Activated naive CD4-positive, alpha-beta T cell treated with anti-CD3 and anti-CD28 coated beads, Interleukin-2, amount 50 U/mL, for 24 hours (primary cell): ENCODE data around the gene CEACAM4.
A peak's percentile ranks its signal among the peaks of the same experiment; 100 is the strongest.
"Not testable (repeated sequence)": the region's sequence is repeated elsewhere in the genome, so short reads cannot be mapped to it uniquely, and the experiment has no call there.

Experiments used
- H3K27ac Mint-ChIP-seq: one replicate; pipeline ENCODE4 v1.8.0; 2021; ENCODE audit warnings: mild to moderate bottlenecking, mixed read lengths
- H3K27me3 Mint-ChIP-seq: one replicate; pipeline ENCODE4 v1.8.0; 2021; ENCODE audit warnings: mixed read lengths
- H3K36me3 Mint-ChIP-seq: one replicate; pipeline ENCODE4 v1.8.0; 2021; ENCODE audit warnings: mixed read lengths
- H3K4me1 Mint-ChIP-seq: one replicate; pipeline ENCODE4 v1.8.0; 2021; ENCODE audit warnings: mixed read lengths
- H3K4me3 Mint-ChIP-seq: one replicate; pipeline ENCODE4 v1.8.0; 2021; ENCODE audit warnings: mild to moderate bottlenecking, mixed read lengths
- H3K9me3 Mint-ChIP-seq: one replicate; pipeline ENCODE4 v1.8.0; 2021; ENCODE audit warnings: mixed read lengths

CEACAM4 gene

GRCh38 chr19:41626877-41627276 lies at the start of gene CEACAM4:
Gene CEACAM4 (minus strand): TSS chr19:41627074. CDS start chr19:41626963, 111 bp downstream.
- Mint-ChIP-seq H3K4me1 (no peaks in the 10 kb centered on the region), H3K36me3 (no peaks in the 10 kb centered on the region), H3K27me3 (peaks cover 7% of the 10 kb centered on the region), H3K4me3 (no peak within 1 kb of the TSS), H3K27ac (no peak within 1 kb of the TSS), H3K9me3 (no peaks in the 10 kb centered on the region)

- H3K4me3 Mint-ChIP-seq, result no peak overlapping the region
- peaks cover 5% of the 10 kb centered on the region for H3K9me3 Mint-ChIP-seq
- no peak overlapping the region for H3K27ac Mint-ChIP-seq
- H3K4me1 Mint-ChIP-seq, result no peaks in the 10 kb centered on the region
- H3K27me3 Mint-ChIP-seq, result peaks cover 55% of the 10 kb centered on the region
- H3K36me3 Mint-ChIP-seq, result no peaks in the 10 kb centered on the region
Measured at GRCh38 chr19:41671486-41671885, 44.6 kb upstream of the CEACAM4 start.

- H3K36me3 Mint-ChIP-seq, result no peaks in the 10 kb centered on the region
- no peaks in the 10 kb centered on the region for H3K4me1 Mint-ChIP-seq
- peaks cover 5% of the 10 kb centered on the region for H3K9me3 Mint-ChIP-seq
- H3K27ac Mint-ChIP-seq, result no peak overlapping the region
- H3K27me3 Mint-ChIP-seq, result peaks cover 53% of the 10 kb centered on the region
- no peak overlapping the region for H3K4me3 Mint-ChIP-seq
Measured at GRCh38 chr19:41670755-41671154, 43.9 kb upstream of the CEACAM4 start.

- H3K4me1 Mint-ChIP-seq, result no peaks in the 10 kb centered on the region
Measured at GRCh38 chr19:41668315-41668714, 41.4 kb upstream of the CEACAM4 start.

GRCh38 chr19:41666075-41666474 lies 39.2 kb upstream of the CEACAM4 start:
- Mint-ChIP-seq H3K36me3 (peaks cover 4% of the 10 kb centered on the region), H3K4me1 (no peaks in the 10 kb centered on the region), H3K4me3 (no peak overlapping the region), H3K27me3 (peaks cover 38% of the 10 kb centered on the region), H3K27ac (no peak overlapping the region), H3K9me3 (peaks cover 15% of the 10 kb centered on the region)

More at GRCh38 chr19:41668315-41668714, 41.4 kb upstream of the CEACAM4 start:
- H3K27ac Mint-ChIP-seq, result no peak overlapping the region
- no peak overlapping the region for H3K4me3 Mint-ChIP-seq
- peaks cover 4% of the 10 kb centered on the region for H3K36me3 Mint-ChIP-seq
- peaks cover 48% of the 10 kb centered on the region for H3K27me3 Mint-ChIP-seq
- H3K9me3 Mint-ChIP-seq, result peaks cover 15% of the 10 kb centered on the region

GRCh38 chr19:41657157-41657556 lies 30.3 kb upstream of the CEACAM4 start:
- H3K9me3 Mint-ChIP-seq, result peaks cover 6% of the 10 kb centered on the region
- peaks cover 16% of the 10 kb centered on the region for H3K27me3 Mint-ChIP-seq
- no peak overlapping the region for H3K27ac Mint-ChIP-seq
- H3K4me3 Mint-ChIP-seq, result no peak overlapping the region
- peaks cover 5% of the 10 kb centered on the region for H3K4me1 Mint-ChIP-seq
- peaks cover 11% of the 10 kb centered on the region for H3K36me3 Mint-ChIP-seq

- not testable (repeated sequence) for H3K4me1 Mint-ChIP-seq, H3K9me3 Mint-ChIP-seq, H3K27ac Mint-ChIP-seq, H3K4me3 Mint-ChIP-seq
- Mint-ChIP-seq H3K27me3 (peaks cover 13% of the 10 kb centered on the region), H3K36me3 (peaks cover 11% of the 10 kb centered on the region)
Measured at GRCh38 chr19:41656756-41657155, 29.9 kb upstream of the CEACAM4 start.

- H3K36me3 Mint-ChIP-seq, result peaks cover 11% of the 10 kb centered on the region
- no peak overlapping the region for H3K27ac Mint-ChIP-seq
- peaks cover 16% of the 10 kb centered on the region for H3K27me3 Mint-ChIP-seq
- peaks cover 5% of the 10 kb centered on the region for H3K4me1 Mint-ChIP-seq
- H3K9me3 Mint-ChIP-seq, result peaks cover 6% of the 10 kb centered on the region
- H3K4me3 Mint-ChIP-seq, result no peak overlapping the region
Measured at GRCh38 chr19:41652250-41652649, 25.4 kb upstream of the CEACAM4 start.

- H3K4me1 Mint-ChIP-seq, result no peaks in the 10 kb centered on the region
- H3K27ac Mint-ChIP-seq, result no peak overlapping the region
- H3K9me3 Mint-ChIP-seq, result peaks cover under 1% of the 10 kb centered on the region
- H3K4me3 Mint-ChIP-seq, result no peak overlapping the region
- peaks cover 6% of the 10 kb centered on the region for H3K36me3 Mint-ChIP-seq
- peaks cover 14% of the 10 kb centered on the region for H3K27me3 Mint-ChIP-seq
Measured at GRCh38 chr19:41649827-41650226, 23.0 kb upstream of the CEACAM4 start.

- peaks cover 5% of the 10 kb centered on the region for H3K4me1 Mint-ChIP-seq
- H3K36me3 Mint-ChIP-seq, result no peaks in the 10 kb centered on the region
- no peaks in the 10 kb centered on the region for H3K9me3 Mint-ChIP-seq
- H3K4me3 Mint-ChIP-seq, result no peak overlapping the region
- H3K27ac Mint-ChIP-seq, result no peak overlapping the region
- H3K27me3 Mint-ChIP-seq, result peaks cover 12% of the 10 kb centered on the region
Measured at GRCh38 chr19:41646589-41647204, 19.8 kb upstream of the CEACAM4 start.

GRCh38 chr19:41641879-41642485 lies 15.1 kb upstream of the CEACAM4 start:
- Mint-ChIP-seq H3K4me3 (no peak overlapping the region), H3K27ac (peak overlapping the region; percentile 70), H3K9me3 (no peaks in the 10 kb centered on the region), H3K4me1 (peaks cover 37% of the 10 kb centered on the region), H3K36me3 (no peaks in the 10 kb centered on the region), H3K27me3 (no peaks in the 10 kb centered on the region)

- H3K4me3 Mint-ChIP-seq, result no peak overlapping the region
- peaks cover 5% of the 10 kb centered on the region for H3K27me3 Mint-ChIP-seq
- peak overlapping the region; percentile 27 for H3K27ac Mint-ChIP-seq
Measured at GRCh38 chr19:41638641-41639081, 11.8 kb upstream of the CEACAM4 start.

GRCh38 chr19:41637484-41637883 lies 10.6 kb upstream of the CEACAM4 start:
- Mint-ChIP-seq H3K9me3 (peaks cover 14% of the 10 kb centered on the region), H3K36me3 (peaks cover 4% of the 10 kb centered on the region), H3K4me3 (no peak overlapping the region), H3K27ac (no peak overlapping the region), H3K27me3 (peaks cover 8% of the 10 kb centered on the region), H3K4me1 (peaks cover 37% of the 10 kb centered on the region)

More at GRCh38 chr19:41638641-41639081, 11.8 kb upstream of the CEACAM4 start:
- Mint-ChIP-seq H3K9me3 (peaks cover 14% of the 10 kb centered on the region), H3K4me1 (peaks cover 37% of the 10 kb centered on the region), H3K36me3 (peaks cover 4% of the 10 kb centered on the region)

- no peak overlapping the region for H3K27ac Mint-ChIP-seq
- no peaks in the 10 kb centered on the region for H3K4me1 Mint-ChIP-seq
- H3K36me3 Mint-ChIP-seq, result no peaks in the 10 kb centered on the region
- no peak overlapping the region for H3K4me3 Mint-ChIP-seq
- H3K27me3 Mint-ChIP-seq, result peaks cover 10% of the 10 kb centered on the region
- no peaks in the 10 kb centered on the region for H3K9me3 Mint-ChIP-seq
Measured at GRCh38 chr19:41627966-41628675, 1.2 kb upstream of the CEACAM4 start.

- Mint-ChIP-seq H3K27me3 (peaks cover 7% of the 10 kb centered on the region), H3K9me3 (no peaks in the 10 kb centered on the region), H3K36me3 (no peaks in the 10 kb centered on the region), H3K4me3 (no peak overlapping the region), H3K27ac (no peak overlapping the region), H3K4me1 (no peaks in the 10 kb centered on the region)
Measured at GRCh38 chr19:41626278-41626677, 596 bp downstream of the CEACAM4 start.

GRCh38 chr19:41624937-41625336 lies 1.9 kb downstream of the CEACAM4 start:
- H3K27ac Mint-ChIP-seq, result no peak overlapping the region
- H3K27me3 Mint-ChIP-seq, result peaks cover 7% of the 10 kb centered on the region
- no peaks in the 10 kb centered on the region for H3K36me3 Mint-ChIP-seq
- H3K4me3 Mint-ChIP-seq, result no peak overlapping the region
- no peaks in the 10 kb centered on the region for H3K4me1 Mint-ChIP-seq
- no peaks in the 10 kb centered on the region for H3K9me3 Mint-ChIP-seq
